DND-41 (cell line): ENCODE results near the gene HES2.

Source experiments
- CTCF ChIP-seq: IDR thresholded peaks from 2 replicates; pipeline ENCODE4 v1.5.1; 2012; ENCODE audit warnings: borderline replicate concordance, low read length, moderate library complexity, mild to moderate bottlenecking; ENCODE audit not compliant: poor library complexity, severe bottlenecking; ENCODE audit errors: extremely low read depth
- EZH2 ChIP-seq: IDR thresholded peaks from 3 replicates; pipeline ENCODE4 v1.6.1; 2012; ENCODE audit warnings: borderline replicate concordance, low read depth, mild to moderate bottlenecking, moderate library complexity, low read length, inconsistent platforms; ENCODE audit not compliant: severe bottlenecking

- TF ChIP-seq CTCF = no peak
- TF ChIP-seq EZH2 = no peak
Measured at GRCh38 chr1:6462412-6463119, 42.8 kb upstream of the HES2 start.
